PFSK-1 (cell line): ENCODE data around the gene PLEKHG3.

ENCODE experiments used
- POLR2AphosphoS5 ChIP-seq: IDR thresholded peaks from 2 replicates; pipeline ENCODE4 v1.6.1; 2012; ENCODE audit warnings: low read depth, mild to moderate bottlenecking, control low read depth, low read length, moderate library complexity
- TAF1 ChIP-seq: IDR thresholded peaks from 2 replicates; pipeline ENCODE4 v1.6.1; 2012; ENCODE audit warnings: low read length, control low read depth, borderline replicate concordance; ENCODE audit not compliant: insufficient read depth

DNA sequence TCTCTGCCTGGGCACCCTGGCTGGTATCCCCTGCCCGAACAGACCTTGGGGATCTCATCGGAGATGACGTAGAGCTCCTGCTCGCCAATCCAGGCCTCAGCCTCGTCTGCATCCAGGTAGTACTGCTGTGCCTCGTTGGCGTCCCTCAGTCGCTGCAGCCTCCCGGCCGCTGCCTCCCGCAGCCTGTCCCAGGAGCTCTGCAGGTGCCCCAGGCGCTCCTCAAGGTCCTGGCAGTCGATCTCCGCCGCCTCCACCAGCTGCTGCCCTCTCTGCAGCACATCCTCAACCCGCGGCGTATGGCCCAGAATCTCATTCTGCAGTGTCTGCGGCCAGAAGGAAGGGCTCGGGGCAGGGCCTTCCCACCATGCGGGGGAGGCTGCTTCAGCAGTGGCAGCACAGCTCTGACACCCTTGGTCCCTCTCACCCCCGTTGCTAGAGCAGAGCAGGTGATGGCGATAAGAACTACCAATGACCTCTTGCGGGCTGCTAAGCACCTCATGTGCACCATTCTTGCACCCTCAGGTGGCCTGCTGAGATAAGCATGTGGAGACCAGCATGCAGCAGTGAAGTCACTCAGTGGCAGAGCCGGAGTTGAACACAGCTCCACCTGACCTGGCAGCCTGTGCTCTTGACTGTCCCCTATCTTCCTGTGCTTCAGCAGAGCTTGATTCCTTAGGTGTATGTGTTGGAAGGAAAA is 71.0 kb downstream of the PLEKHG3 start:
- TF ChIP-seq POLR2AphosphoS5: no peak
- no peak for TF ChIP-seq TAF1
